HG03280 (cell line): ENCODE results near the gene MAGEB1.
A peak's percentile ranks its signal among the peaks of the same experiment; 100 is the strongest.

Experiments used
- ATAC-seq: cut with Tn5 transposase; IDR thresholded peaks from one replicate; pipeline ENCODE4 v1.9.1; 2021; ENCODE audit warnings: mild to moderate bottlenecking, moderate library complexity; ENCODE audit not compliant: unreplicated experiment

Gene MAGEB1, protein sequence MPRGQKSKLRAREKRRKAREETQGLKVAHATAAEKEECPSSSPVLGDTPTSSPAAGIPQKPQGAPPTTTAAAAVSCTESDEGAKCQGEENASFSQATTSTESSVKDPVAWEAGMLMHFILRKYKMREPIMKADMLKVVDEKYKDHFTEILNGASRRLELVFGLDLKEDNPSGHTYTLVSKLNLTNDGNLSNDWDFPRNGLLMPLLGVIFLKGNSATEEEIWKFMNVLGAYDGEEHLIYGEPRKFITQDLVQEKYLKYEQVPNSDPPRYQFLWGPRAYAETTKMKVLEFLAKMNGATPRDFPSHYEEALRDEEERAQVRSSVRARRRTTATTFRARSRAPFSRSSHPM

GRCh38 chrX:30246769-30247489, at the start of gene MAGEB1:
Gene MAGEB1, plus strand, starts transcription at chrX:30247146. Its CDS starts 3,348 bp downstream, at chrX:30250494.
- no peak for ATAC-seq

- no peak for ATAC-seq
Observed at GRCh38 chrX:30212172-30212571, 34.8 kb upstream of the MAGEB1 start.

DNA sequence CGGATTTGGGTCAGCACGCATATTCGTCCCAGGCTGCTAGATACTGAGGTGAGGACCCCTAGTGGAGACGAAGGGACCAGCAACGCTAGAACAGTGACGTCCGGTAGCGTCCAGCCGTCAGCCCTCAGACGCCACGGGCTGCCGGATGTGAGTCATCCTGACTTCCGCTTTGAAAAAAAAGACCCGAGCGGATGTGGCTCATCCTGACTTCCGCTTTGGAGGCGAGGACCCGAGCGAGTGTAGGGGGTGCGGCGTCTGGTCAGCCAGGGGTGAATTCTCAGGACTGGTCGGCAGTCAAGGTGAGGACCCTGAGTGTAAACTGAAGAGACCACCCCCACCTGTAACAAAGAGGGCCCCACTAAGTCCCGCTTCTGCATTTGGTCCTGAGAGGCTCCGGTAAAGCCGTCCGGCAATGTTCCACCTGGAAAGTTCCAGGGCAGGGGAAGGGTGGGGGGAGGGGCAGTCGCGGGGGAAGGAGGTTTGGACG, 31.5 kb upstream of the MAGEB1 start, which contains the start of gene MAGEB2:
Gene MAGEB2 (plus strand): TSS at position 207 of the 487 bp plus-strand sequence. CDS start 3,018 bp downstream, outside the sequence.
- ATAC-seq = no peak

GRCh38 chrX:30217465-30217864, 29.5 kb upstream of the MAGEB1 start:
- ATAC-seq = no peak

DNA sequence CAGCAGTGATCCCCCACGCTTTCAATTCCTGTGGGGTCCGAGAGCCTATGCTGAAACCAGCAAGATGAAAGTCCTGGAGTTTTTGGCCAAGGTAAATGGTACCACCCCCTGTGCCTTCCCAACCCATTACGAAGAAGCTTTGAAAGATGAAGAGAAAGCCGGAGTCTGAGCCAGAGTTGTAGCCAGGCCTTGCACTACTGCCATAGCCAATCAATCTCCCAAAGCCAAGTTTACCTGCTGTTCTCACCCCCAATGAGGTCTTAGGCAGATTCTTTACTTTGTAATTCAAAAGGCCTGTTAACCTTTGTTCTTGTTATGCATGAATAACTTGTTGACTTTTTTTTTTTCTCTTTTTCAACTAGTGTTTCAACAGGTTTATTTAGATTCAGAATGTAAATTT, 27.6 kb upstream of the MAGEB1 start:
- ATAC-seq = no peak

DNA sequence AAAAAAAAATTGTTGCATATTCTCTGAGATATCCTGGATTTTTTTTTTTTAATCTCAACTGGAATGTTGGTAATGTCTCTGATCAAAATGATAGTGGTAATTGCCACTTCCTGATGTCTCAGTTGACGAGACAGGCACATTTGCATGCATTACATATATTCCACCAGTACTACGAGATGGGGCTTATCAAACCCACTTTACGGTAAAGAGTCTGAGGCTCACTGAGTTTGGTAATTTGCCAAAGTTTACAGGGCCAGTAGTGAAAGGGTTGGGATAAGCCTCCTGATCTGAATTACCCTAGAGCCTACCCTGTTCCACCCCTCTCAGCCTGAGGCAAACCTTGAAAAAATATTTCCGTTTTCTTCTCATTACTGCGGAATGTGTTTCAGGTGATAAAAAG, 26.3 kb upstream of the MAGEB1 start:
- no peak for ATAC-seq

GRCh38 chrX:30224536-30224935, 22.4 kb upstream of the MAGEB1 start:
- no peak for ATAC-seq

DNA sequence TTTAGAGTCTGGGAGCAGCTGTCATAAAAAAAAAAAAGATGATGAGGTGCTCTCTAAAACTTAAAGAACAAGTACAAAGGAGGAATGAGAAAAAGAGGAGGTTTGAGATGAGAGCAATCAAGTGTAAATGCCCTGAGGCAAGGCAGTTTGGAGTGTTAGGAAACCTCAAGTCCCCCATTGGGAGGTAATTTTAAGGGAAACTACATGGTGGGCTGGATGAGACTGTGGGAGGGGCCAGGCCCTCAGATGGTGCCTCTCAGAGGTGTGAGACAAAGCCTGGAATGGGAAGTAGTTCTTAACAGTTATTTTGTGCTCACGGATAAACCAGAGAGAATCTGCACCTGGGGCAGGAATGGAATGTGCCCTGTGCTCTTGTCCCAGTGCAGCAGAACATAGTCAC, 18.4 kb upstream of the MAGEB1 start:
- no peak for ATAC-seq

DNA sequence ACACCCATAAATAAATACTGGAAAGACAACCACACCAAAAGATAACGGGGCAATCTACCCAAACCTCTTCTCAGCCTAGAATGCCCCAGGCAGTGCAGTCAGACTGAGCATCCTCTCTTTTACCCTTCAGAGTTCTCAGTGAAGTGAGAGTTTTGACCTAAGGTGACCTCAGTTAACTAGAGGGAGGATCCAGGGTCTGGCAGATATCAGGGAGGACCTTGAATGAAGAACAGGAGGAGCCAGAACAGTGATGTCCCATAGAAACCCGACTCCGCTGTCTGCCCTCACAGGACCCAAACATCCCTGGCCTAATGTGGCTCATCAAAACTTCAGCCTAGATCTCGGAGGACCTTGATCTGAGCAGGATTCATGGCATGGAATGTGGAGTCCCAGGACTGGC, 16.6 kb upstream of the MAGEB1 start, which contains the start of gene MAGEB3:
Gene MAGEB3 (plus strand): TSS at position 263 of the 400 bp plus-strand sequence. CDS start 5,268 bp downstream, outside the sequence.
- no peak for ATAC-seq

DNA sequence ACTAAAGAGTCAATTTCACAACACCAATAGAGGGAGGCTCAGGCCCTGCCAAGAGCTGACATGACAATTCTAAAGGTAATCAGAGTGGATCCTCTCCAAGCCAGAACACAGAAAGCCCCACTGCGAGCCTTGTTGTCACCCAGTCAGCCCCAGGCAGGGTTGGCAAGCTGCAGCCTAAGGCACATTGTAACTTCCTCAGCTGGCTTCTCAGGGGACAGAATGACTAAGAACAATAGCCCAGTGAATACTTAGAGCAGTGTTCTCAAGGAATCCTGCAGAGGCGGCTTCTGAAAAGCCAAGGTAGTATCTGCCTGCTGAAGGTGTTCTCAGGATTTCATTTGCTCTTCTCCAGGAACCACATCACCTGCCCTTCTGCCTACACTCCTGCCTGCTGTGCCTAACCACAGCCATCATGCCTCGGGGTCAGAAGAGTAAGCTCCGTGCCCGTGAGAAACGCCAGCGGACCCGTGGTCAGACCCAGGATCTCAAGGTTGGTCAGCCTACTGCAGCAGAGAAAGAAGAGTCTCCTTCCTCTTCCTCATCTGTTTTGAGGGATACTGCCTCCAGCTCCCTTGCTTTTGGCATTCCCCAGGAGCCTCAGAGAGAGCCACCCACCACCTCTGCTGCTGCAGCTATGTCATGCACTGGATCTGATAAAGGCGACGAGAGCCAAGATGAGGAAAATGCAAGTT, 5.1 kb upstream of the MAGEB1 start, which contains the start of gene MAGEB4:
Gene MAGEB4 (plus strand): TSS at position 277 of the 692 bp plus-strand sequence. CDS start 136 bp downstream, at position 413.
- ATAC-seq = no peak

GRCh38 chrX:30248854-30249253, 1.9 kb downstream of the MAGEB1 start:
- ATAC-seq = no peak

DNA sequence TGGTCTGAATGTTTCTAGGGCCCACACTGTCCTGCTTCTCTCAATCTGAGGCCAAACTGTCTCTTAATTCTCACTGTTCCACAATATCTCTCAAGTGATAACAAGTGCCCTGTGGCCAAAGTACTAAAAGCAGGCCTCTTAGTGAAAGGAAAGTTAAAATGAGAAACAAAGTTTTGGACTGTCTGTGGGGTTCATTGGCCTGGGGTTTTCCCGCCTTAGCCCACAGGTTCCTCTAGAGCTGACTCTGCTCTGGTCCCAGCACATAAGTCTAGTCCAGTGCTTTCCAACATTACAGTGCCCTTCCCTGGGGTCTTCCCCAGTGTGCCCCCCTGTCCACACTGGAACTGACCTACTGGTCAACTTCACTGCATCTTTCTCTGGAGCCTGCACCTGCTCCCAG, 6.3 kb downstream of the MAGEB1 start:
- ATAC-seq = peak; percentile 69

DNA sequence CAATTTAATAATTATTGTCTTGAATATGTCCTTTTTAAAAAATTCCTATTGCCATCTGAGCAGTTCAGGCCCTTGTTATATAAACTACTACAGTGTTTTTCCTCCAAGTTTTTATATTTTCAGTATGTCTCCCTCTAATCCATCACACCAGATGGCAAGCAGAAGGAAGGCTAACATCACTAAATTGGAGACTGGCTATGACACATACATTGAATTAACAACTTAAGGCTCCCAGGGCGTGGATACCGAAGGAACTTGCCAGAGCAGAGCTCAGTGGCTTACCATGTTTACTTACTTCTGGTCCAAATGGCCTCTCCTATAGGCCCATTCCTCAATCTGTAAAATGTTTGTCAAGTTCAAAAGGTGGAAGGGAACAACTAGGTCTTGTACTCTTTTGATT, 13.0 kb downstream of the MAGEB1 start:
- ATAC-seq = no peak

GRCh38 chrX:30261012-30261411, 14.1 kb downstream of the MAGEB1 start:
- no peak for ATAC-seq

- no peak for ATAC-seq
Observed at GRCh38 chrX:30262763-30263162, 15.8 kb downstream of the MAGEB1 start.

DNA sequence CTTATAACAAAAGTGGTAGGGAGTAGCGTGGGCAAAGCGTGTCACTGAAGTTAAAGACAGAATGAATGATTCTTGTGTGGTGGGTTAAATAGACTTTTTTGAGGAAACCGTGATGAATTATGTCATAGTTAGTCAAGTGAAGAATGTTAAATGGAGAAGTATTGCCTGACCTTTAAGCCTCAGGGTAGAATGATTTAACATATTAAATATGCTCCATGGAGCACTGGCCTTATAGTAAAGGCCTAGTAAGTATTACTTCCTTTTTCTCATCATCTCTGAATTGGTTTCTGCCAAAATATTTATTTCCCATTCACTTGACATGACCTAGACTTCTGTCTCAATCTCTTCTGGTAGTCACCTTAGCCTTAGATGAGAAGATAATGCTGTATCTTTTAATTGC, 23.7 kb downstream of the MAGEB1 start:
- ATAC-seq = no peak

DNA sequence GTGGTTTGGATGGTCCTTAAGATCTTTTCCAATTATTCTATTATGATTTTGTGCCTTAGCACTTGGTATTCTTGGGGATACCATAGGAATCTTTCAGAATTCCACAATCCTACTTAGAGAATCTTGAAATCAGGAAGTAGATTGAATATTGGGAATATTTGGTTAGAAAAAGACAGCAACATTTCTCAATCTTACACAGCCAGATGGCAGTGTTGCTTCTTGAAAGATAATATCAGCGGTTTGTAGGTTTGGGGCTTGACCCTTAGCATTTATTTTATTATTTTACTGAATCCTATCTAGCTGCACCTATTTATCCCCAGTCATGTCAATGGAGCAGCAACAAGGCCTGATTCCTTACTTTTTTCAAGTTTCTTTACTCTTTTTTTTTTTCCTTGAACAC, 28.6 kb downstream of the MAGEB1 start:
- ATAC-seq = no peak

DNA sequence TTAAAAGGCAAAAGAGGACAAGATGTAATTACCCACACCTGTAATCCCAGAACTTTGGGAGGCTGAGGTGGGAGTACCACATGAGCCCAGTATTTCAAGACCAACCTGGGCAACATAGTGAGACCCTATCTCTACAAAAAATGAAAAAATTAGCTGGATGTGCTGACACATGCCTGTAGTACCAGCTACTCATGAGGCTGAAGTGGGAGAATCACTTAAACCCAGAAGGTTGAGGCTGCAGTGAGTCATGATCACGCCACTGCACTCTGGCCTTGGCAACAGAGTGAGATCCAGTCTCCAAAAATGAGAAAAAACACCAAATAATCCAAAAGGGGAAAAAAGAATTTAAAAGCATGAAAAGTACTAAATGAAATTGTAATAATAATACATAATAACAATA, 31.4 kb downstream of the MAGEB1 start:
- no peak for ATAC-seq

DNA sequence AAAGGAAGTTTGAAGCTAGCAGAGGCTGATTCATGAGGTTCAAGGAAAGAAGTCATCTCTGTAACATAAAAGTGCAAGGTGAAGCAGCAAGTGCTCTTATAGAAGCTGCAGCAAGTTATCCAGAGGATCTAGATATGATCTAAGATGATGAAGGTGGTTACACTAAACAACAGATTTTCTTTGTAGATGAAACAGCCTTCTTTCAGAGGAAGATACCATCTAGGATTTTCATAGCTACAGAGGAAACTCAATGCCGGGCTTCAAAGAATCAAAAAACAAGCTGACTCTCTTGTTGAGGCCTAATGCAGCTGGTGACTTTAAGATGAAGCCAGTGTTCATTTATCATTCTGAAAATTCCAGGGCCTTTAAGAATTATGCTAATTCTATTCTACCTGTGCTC, 33.5 kb downstream of the MAGEB1 start:
- ATAC-seq = no peak

DNA sequence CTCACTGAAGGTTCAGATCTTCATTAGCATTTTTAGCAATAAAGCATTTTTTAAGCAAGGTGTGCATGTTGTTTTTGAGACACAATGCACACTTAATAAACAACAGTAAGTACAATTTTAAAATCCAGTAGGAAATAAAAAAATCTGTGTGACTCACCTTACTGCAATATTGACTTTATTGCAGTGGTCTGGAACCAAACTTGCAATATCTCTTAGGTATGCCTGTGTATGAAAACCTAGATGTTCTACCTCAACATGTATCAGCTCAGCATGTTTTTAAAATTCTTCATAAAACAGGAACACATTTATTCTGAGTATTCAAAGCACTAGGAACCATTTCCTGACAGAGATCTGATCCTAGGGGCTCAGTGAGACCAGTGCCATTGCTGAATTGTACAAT, 35.6 kb downstream of the MAGEB1 start:
- ATAC-seq = no peak
